IMR-90 (cell line): Measurements from ENCODE around the gene TBC1D1. TPM values are rescaled to one million over a fixed set of nuclear protein-coding genes. Genes with fewer than 3 reads are reported as not detected.

Experiments used
- ATAC-seq: fragments of 200-7000 bp; cut with Tn5 transposase; 2 replicates; pipeline ENCODE4 v1.9.1; 2020; ENCODE audit warnings: low read depth, mild to moderate bottlenecking, moderate library complexity
- BruUV-seq: library from RNA; stranded (reverse); fragments of 400-500 nt; replicated peaks from 2 replicates; lab custom pipeline; 2021; lab: Mats Ljungman, UMichigan
- CTCF ChIA-PET: fragments of 300-600 bp; formaldehyde crosslinking; extraction: SDS; loops from one replicate; lab custom pipeline; 2021; ENCODE audit warnings: antibody characterized with exemption; lab: Yijun Ruan, JAX
- POLR2A ChIA-PET: fragments of 300-600 bp; sonication (Branson Sonifier 250); formaldehyde crosslinking; loops from one replicate; lab custom pipeline; 2022; ENCODE audit warnings: antibody characterized with exemption; ENCODE audit not compliant: unreplicated experiment; lab: Charles Lee
- DNase-seq: peaks from one replicate; pipeline ENCODE4 v3.0.0; 2013
- H2AFZ ChIP-seq: replicated peaks from 2 replicates; pipeline ENCODE3; 2013; ENCODE audit warnings: low read length, mild to moderate bottlenecking; ENCODE audit not compliant: poor library complexity
- H2AK5ac ChIP-seq: 2 replicates; pipeline ENCODE4 v1.6.1; 2013; ENCODE audit warnings: low read depth, low read length, inconsistent platforms
- H2AK9ac ChIP-seq: replicated peaks from 2 replicates; pipeline ENCODE3; 2013; ENCODE audit warnings: mild to moderate bottlenecking, low read depth, low read length, moderate library complexity; ENCODE audit not compliant: poor library complexity
- H2BK120ac ChIP-seq: 2 replicates; pipeline ENCODE4 v1.6.1; 2013; ENCODE audit warnings: low read depth, low read length, inconsistent platforms
- H2BK15ac ChIP-seq: 3 replicates; pipeline ENCODE4 v1.6.1; 2013; ENCODE audit warnings: low read depth, low read length, inconsistent platforms
- H2BK20ac ChIP-seq: 2 replicates; pipeline ENCODE4 v1.6.1; 2013; ENCODE audit warnings: low read depth, mild to moderate bottlenecking, inconsistent platforms, low read length, moderate library complexity
- H2BK5ac ChIP-seq: 2 replicates; pipeline ENCODE4 v1.6.1; 2013; ENCODE audit warnings: mild to moderate bottlenecking, low read depth, low read length, inconsistent platforms; ENCODE audit not compliant: poor library complexity, severe bottlenecking
- H3K14ac ChIP-seq: replicated peaks from 2 replicates; pipeline ENCODE4 v1.6.1; 2013; ENCODE audit warnings: low read depth, low read length, inconsistent platforms
- H3K18ac ChIP-seq: 2 replicates; pipeline ENCODE4 v1.6.1; 2013; ENCODE audit warnings: low read depth, low read length, control low read depth
- H3K23ac ChIP-seq: 2 replicates; pipeline ENCODE4 v1.6.1; 2013; ENCODE audit warnings: low read depth, low read length, inconsistent platforms
- H3K27ac ChIP-seq: 2 replicates; pipeline ENCODE4 v1.5.1; 2013; ENCODE audit warnings: mild to moderate bottlenecking, control low read depth, low read length; ENCODE audit not compliant: insufficient read depth
- H3K27me3 ChIP-seq: 2 replicates; pipeline ENCODE4 v1.6.1; 2013; ENCODE audit warnings: low read length; ENCODE audit not compliant: control insufficient read depth, insufficient read depth
- H3K36me3 ChIP-seq: 2 replicates; pipeline ENCODE4 v1.6.1; 2013; ENCODE audit warnings: low read length, mixed read lengths; ENCODE audit not compliant: control insufficient read depth, insufficient read depth
- H3K4ac ChIP-seq: 2 replicates; pipeline ENCODE4 v1.6.1; 2013; ENCODE audit warnings: low read depth, low read length, inconsistent platforms
- H3K4me1 ChIP-seq: 2 replicates; pipeline ENCODE4 v1.6.1; 2013; ENCODE audit warnings: low read length, mixed read lengths; ENCODE audit not compliant: control insufficient read depth, insufficient read depth
- H3K4me2 ChIP-seq: 2 replicates; pipeline ENCODE4 v1.6.1; 2013; ENCODE audit warnings: low read depth, mild to moderate bottlenecking, control low read depth, low read length, moderate library complexity
- H3K4me3 ChIP-seq: 2 replicates; pipeline ENCODE4 v1.5.1; 2013; ENCODE audit warnings: low read depth, mild to moderate bottlenecking, control low read depth, low read length, moderate library complexity; ENCODE audit not compliant: insufficient read depth
- H3K56ac ChIP-seq: 2 replicates; pipeline ENCODE4 v1.6.1; 2013; ENCODE audit warnings: low read length, inconsistent platforms; ENCODE audit not compliant: insufficient read depth; ENCODE audit errors: extremely low read depth
- H3K79me1 ChIP-seq, 2 experiments: 2 replicates each; pipeline ENCODE4 v1.6.1; 2013; ENCODE audit warnings: low read length in 2 of 2, inconsistent platforms in 1 of 2, low read depth in 1 of 2
- H3K9ac ChIP-seq: 2 replicates; pipeline ENCODE4 v1.6.1; 2013; ENCODE audit warnings: low read depth, low read length, control low read depth
- H3K9me1 ChIP-seq: 2 replicates; pipeline ENCODE4 v1.6.1; 2013; ENCODE audit warnings: low read length, inconsistent platforms; ENCODE audit not compliant: insufficient read depth
- H3K9me3 ChIP-seq: 2 replicates; pipeline ENCODE4 v1.6.1; 2013; ENCODE audit warnings: low read length; ENCODE audit not compliant: control insufficient read depth, insufficient read depth
- H4K20me1 ChIP-seq: 2 replicates; pipeline ENCODE4 v1.6.1; 2013; ENCODE audit warnings: low read length, inconsistent platforms; ENCODE audit not compliant: insufficient read depth
- H4K5ac ChIP-seq: 2 replicates; pipeline ENCODE4 v1.6.1; 2013; ENCODE audit warnings: mild to moderate bottlenecking, low read depth, low read length, control low read depth
- H4K8ac ChIP-seq, 2 experiments: 2 replicates each; pipeline ENCODE4 v1.6.1; 2013; ENCODE audit warnings: low read depth in 2 of 2, low read length in 2 of 2, control low read depth in 1 of 2, inconsistent platforms in 1 of 2
- H4K91ac ChIP-seq: 2 replicates; pipeline ENCODE4 v1.6.1; 2013; ENCODE audit warnings: low read depth, low read length, inconsistent platforms; ENCODE audit not compliant: insufficient read depth
- CHD1 ChIP-seq: IDR thresholded peaks from 2 replicates; pipeline ENCODE4 v1.6.1; 2012; ENCODE audit warnings: low read depth, low read length, improper control_type of control experiment
- CTCF ChIP-seq: conservative IDR thresholded peaks from 2 replicates; pipeline ENCODE4 v1.5.1; 2012; ENCODE audit warnings: mild to moderate bottlenecking, low read depth, low read length, improper control_type of control experiment
- NFE2L2 ChIP-seq: fragments of 150-350 bp; IDR thresholded peaks from 2 replicates; pipeline ENCODE4 v1.6.1; 2016; ENCODE audit warnings: low read depth, mild to moderate bottlenecking, low read length
- RAD21 ChIP-seq: IDR thresholded peaks from 2 replicates; pipeline ENCODE4 v1.6.1; 2012; ENCODE audit warnings: low read length, improper control_type of control experiment
- SMC3 ChIP-seq: fragments of 150-350 bp; IDR thresholded peaks from 2 replicates; pipeline ENCODE4 v1.6.1; 2016; ENCODE audit warnings: low read depth, mild to moderate bottlenecking, antibody characterized with exemption, low read length, moderate library complexity
- WGBS, 2 experiments: methylation state at CpG; one replicate each; pipeline versions ENCODE4 v1.1.5 to v1.1.7; 2013; ENCODE audit warnings: missing lambda C conversion rate in 2 of 2; ENCODE audit not compliant: insufficient read length in 1 of 2; ENCODE audit errors: extremely low coverage in 2 of 2; 5-methylcytosine and 5-hydroxymethylcytosine counted together
- dilution Hi-C: fragments of 300-500 bp; cut with HindIII; formaldehyde crosslinking; loops from one replicate; pipeline ENCODE4 v1.14.3; 2018; ENCODE audit warnings: low sequenced_read_pairs; ENCODE audit not compliant: unreplicated experiment
- in situ Hi-C: fragments of 300-500 bp; cut with MboI; formaldehyde crosslinking; loops from 3 replicates; pipeline ENCODE4 v1.14.3; 2019; ENCODE audit warnings: low sequenced_read_pairs, inconsistent platforms, mixed read lengths
- intact Hi-C: fragments of 100-400 bp; cut with micrococcal nuclease; formaldehyde crosslinking; loops from 2 replicates; pipeline ENCODE4 v1.10.0; 2022
- polyA plus RNA-seq, 3 experiments: library from polyadenylated mRNA; depleted of rRNA; stranded (reverse); fragments of >200 nt; gene quantifications; 2 replicates each; pipeline ENCODE4 v1.2.3, GENCODE V29; 2012; ENCODE audit warnings: low replicate concordance in 1 of 3
- total RNA-seq: library from RNA; depleted of rRNA; stranded (reverse); fragments of >200 nt; gene quantifications from 2 replicates; pipeline ENCODE4 v1.2.3, GENCODE V29; 2012

The TBC1D1 gene
- total and polyA plus RNA-seq, 2 of the 4 experiments (the other 2 are of a cell fraction) = 42.4 to 104 TPM

GRCh38 chr4:38034986-38035882 is 144.3 kb downstream of the TBC1D1 start:
- no peak overlapping the region for H3K4me3 ChIP-seq
- TF ChIP-seq CHD1 (no peak), SMC3 (peak; percentile 86), CTCF (peak; percentile 75), RAD21 (peak; percentile 75), NFE2L2 (no peak)
- no peak overlapping the region for H3K9ac ChIP-seq
- in situ Hi-C loops = loop anchor here (5.0 to 10.0 kb wide), 2 partner anchors 233 to 430 kb away; no protein-coding TSS in a partner anchor
- CTCF ChIA-PET = interaction anchor here (0.7 to 2.5 kb wide), 7 partner anchors 10 to 432 kb away, joined by 3 to 9 read pairs (median 3); no protein-coding TSS in a partner anchor
- no peak overlapping the region for H2BK15ac ChIP-seq
- ATAC-seq = peak; percentile 85
- H4K20me1 ChIP-seq = no peaks in the 10 kb centered on the region
- no peak overlapping the region for H2AK9ac ChIP-seq
- H4K8ac ChIP-seq = no peak overlapping the region
- H3K14ac ChIP-seq = no peak overlapping the region
- H3K27me3 ChIP-seq = no peaks in the 10 kb centered on the region
- H3K9me1 ChIP-seq = no peaks in the 10 kb centered on the region
- dilution Hi-C loops = no loop called here
- H3K4me2 ChIP-seq = no peak overlapping the region
- no peaks in the 10 kb centered on the region for H3K9me3 ChIP-seq
- no peak overlapping the region for H2BK120ac ChIP-seq
- POLR2A ChIA-PET = no interaction called here
- 78% methylated on average over 3 of the region's 11 CpGs; no CpG with 5 or more reads in 1 of the 2 experiments for WGBS, 2 experiments
- no peak overlapping the region for H3K18ac ChIP-seq
- H3K56ac ChIP-seq = no peak overlapping the region
- H2BK20ac ChIP-seq = no peak overlapping the region
- no peak overlapping the region for H4K91ac ChIP-seq
- H3K79me1 ChIP-seq = 0 out of 4 replicates have a peak, but pooled peaks cover 0 to 2% of the 10 kb centered on the region in 2 experiments
- no peak overlapping the region for H3K23ac ChIP-seq
- no peak overlapping the region for H2AK5ac ChIP-seq
- no peak overlapping the region for H3K27ac ChIP-seq
- DNase-seq = peak; percentile 70
- no peak overlapping the region for H2AFZ ChIP-seq
- no peak overlapping the region for H2BK5ac ChIP-seq
- H3K36me3 ChIP-seq = 0 out of 2 replicates have a peak, but pooled peaks cover 3% of the 10 kb centered on the region
- no peak overlapping the region for H4K5ac ChIP-seq
- H3K4me1 ChIP-seq = peaks cover 1% of the 10 kb centered on the region; the same call in 1 of the 2 replicates
- intact Hi-C loops = loop anchor here (1.0 to 10.0 kb wide), 4 partner anchors 57 to 580 kb away; a partner anchor contains a TSS
- no peak overlapping the region for H3K4ac ChIP-seq
- no TSS peak for BruUV-seq
